B cell (primary cell): ENCODE results near the gene MAGI2. TPM values are rescaled to one million over a fixed set of nuclear protein-coding genes. Genes with fewer than 3 reads are reported as not detected.

Experiments used
- ATAC-seq: fragments of 200-7000 bp; cut with Tn5 transposase; one replicate; pipeline ENCODE4 v1.10.0; 2021; ENCODE audit warnings: low read depth, mild to moderate bottlenecking, moderate number of reproducible peaks, moderate library complexity
- CTCF ChIA-PET: fragments of 350-600 bp; sonication (Branson Sonifier 250); formaldehyde crosslinking; loops from one replicate; lab custom pipeline; 2021; ENCODE audit warnings: antibody characterized with exemption, inconsistent platforms; lab: Charles Lee
- POLR2A ChIA-PET: fragments of 350-600 bp; sonication (Branson Sonifier 250); formaldehyde crosslinking; loops from one replicate; lab custom pipeline; 2021; ENCODE audit warnings: antibody characterized with exemption; lab: Charles Lee
- DNase-seq: peaks from one replicate; pipeline ENCODE4 v3.0.0; 2013
- H2AFZ ChIP-seq: 2 replicates; pipeline ENCODE4 v1.6.1; 2012; ENCODE audit warnings: mild to moderate bottlenecking, low read depth, low read length; ENCODE audit not compliant: insufficient read depth, poor library complexity, severe bottlenecking
- H3K27ac ChIP-seq, 2 donors: 1 replicate in 1 of 2; 2 replicates in 1 of 2; pipeline ENCODE4 v1.5.1; 2012 to 2013; ENCODE audit warnings: low read length in 2 of 2, mild to moderate bottlenecking in 2 of 2, moderate library complexity in 1 of 2
- H3K27me3 ChIP-seq, 4 experiments: fragments of 200-600 bp in 1 of 4; sonication (generic) in 1 of 4; replicated peaks in 1 of 4; 1 replicate in 2 of 4; 2 replicates in 2 of 4; pipeline versions ENCODE4 v1.6.1 to v1.7.0; 2013 to 2016; ENCODE audit warnings: low read length in 3 of 4, mild to moderate bottlenecking in 2 of 4, mixed read lengths in 1 of 4, moderate library complexity in 1 of 4; ENCODE audit not compliant: insufficient read depth in 4 of 4, control insufficient read depth in 3 of 4; ENCODE audit errors: control extremely low read depth in 1 of 4
- H3K36me3 ChIP-seq, 2 experiments: replicated peaks in 1 of 2; 1 replicate in 1 of 2; 2 replicates in 1 of 2; pipeline versions ENCODE4 v1.6.1 to v1.7.1; 2013; ENCODE audit warnings: low read length in 1 of 2; ENCODE audit not compliant: insufficient read depth in 2 of 2, control insufficient read depth in 1 of 2; ENCODE audit errors: control extremely low read depth in 1 of 2, extremely low read depth in 1 of 2
- H3K4me1 ChIP-seq, 2 donors: fragments of 200-600 bp in 1 of 2; sonication (generic) in 1 of 2; 1 replicate in 1 of 2; 2 replicates in 1 of 2; pipeline versions ENCODE4 v1.5.1 to v1.6.1; 2013 to 2017; ENCODE audit warnings: low read length in 2 of 2; ENCODE audit not compliant: control insufficient read depth in 2 of 2, insufficient read depth in 2 of 2
- H3K4me2 ChIP-seq: replicated peaks from 2 replicates; pipeline ENCODE3; 2012; ENCODE audit warnings: mild to moderate bottlenecking, low read depth, low read length; ENCODE audit not compliant: poor library complexity, severe bottlenecking
- H3K4me3 ChIP-seq, 5 experiments: fragments of 200-600 bp in 1 of 5; sonication (generic) in 1 of 5; 1 replicate in 3 of 5; 2 replicates in 2 of 5; pipeline versions ENCODE4 v1.5.1 to v1.7.0; 2011 to 2016; ENCODE audit warnings: low read length in 4 of 5, mild to moderate bottlenecking in 4 of 5, low read depth in 2 of 5, control low read depth in 1 of 5, moderate library complexity in 1 of 5; ENCODE audit not compliant: insufficient read depth in 1 of 5; ENCODE audit errors: control extremely low read depth in 1 of 5, extremely low read depth in 1 of 5
- H3K79me2 ChIP-seq: fragments of 200-600 bp; sonication (generic); one replicate; pipeline ENCODE4 v1.6.0; 2016; ENCODE audit warnings: low read length; ENCODE audit not compliant: control insufficient read depth, insufficient read depth
- H3K9ac ChIP-seq: fragments of 200-600 bp; sonication (generic); 2 replicates; pipeline ENCODE4 v1.6.1; 2017; ENCODE audit warnings: mild to moderate bottlenecking, low read length, moderate library complexity
- H3K9me3 ChIP-seq, 3 donors: one replicate each; pipeline versions ENCODE4 v1.6.1 to v1.7.1; 2013; ENCODE audit warnings: low read length in 2 of 3; ENCODE audit not compliant: control insufficient read depth in 2 of 3, insufficient read depth in 1 of 3; ENCODE audit errors: control extremely low read depth in 1 of 3
- H4K20me1 ChIP-seq: 2 replicates; pipeline ENCODE4 v1.6.0; 2012; ENCODE audit warnings: mild to moderate bottlenecking, low read length; ENCODE audit not compliant: insufficient read depth, control insufficient read depth, poor library complexity, severe bottlenecking
- H3K27ac Mint-ChIP-seq: one replicate; pipeline ENCODE4 v1.8.0; 2021; ENCODE audit warnings: mixed read lengths
- H3K27me3 Mint-ChIP-seq: one replicate; pipeline ENCODE4 v1.8.0; 2021; ENCODE audit warnings: mixed read lengths
- H3K4me1 Mint-ChIP-seq: one replicate; pipeline ENCODE4 v1.8.0; 2021; ENCODE audit warnings: mixed read lengths
- H3K4me3 Mint-ChIP-seq: one replicate; pipeline ENCODE4 v1.8.0; 2021; ENCODE audit warnings: mixed read lengths
- H3K9me3 Mint-ChIP-seq: one replicate; pipeline ENCODE4 v1.8.0; 2022; ENCODE audit warnings: mixed read lengths; ENCODE audit not compliant: insufficient read depth
- CTCF ChIP-seq: fragments of 200-600 bp; IDR thresholded peaks from one replicate; pipeline ENCODE4 v1.8.0; 2022; ENCODE audit warnings: antibody characterized with exemption, mild to moderate bottlenecking
- EZH2 ChIP-seq: IDR thresholded peaks from 2 replicates; pipeline ENCODE4 v1.6.1; 2012; ENCODE audit warnings: borderline replicate concordance, low read depth, mild to moderate bottlenecking, moderate library complexity, low read length; ENCODE audit not compliant: insufficient read depth, poor library complexity, severe bottlenecking
- WGBS: methylation state at CpG from one replicate; pipeline ENCODE4 v1.1.5; 2013; ENCODE audit warnings: missing lambda C conversion rate; ENCODE audit not compliant: insufficient coverage; 5-methylcytosine and 5-hydroxymethylcytosine counted together
- intact Hi-C: fragments of 100-400 bp; cut with micrococcal nuclease; formaldehyde crosslinking; loops from one replicate; pipeline ENCODE4 v1.10.0; 2022
- polyA plus RNA-seq: library from polyadenylated mRNA; depleted of rRNA; stranded (reverse); fragments of >200 nt; gene quantifications from 2 replicates; pipeline ENCODE4 v1.2.3, GENCODE V29; 2012
- total RNA-seq, 2 donors: library from RNA; stranded (reverse); fragments of 120-200 nt in 1 of 2; gene quantifications; 1 replicate in 1 of 2; 2 replicates in 1 of 2; pipeline versions ENCODE4 v1.2.3 to v1.2.4, GENCODE V29; 2013 to 2022

Gene MAGI2
- total and polyA plus RNA-seq, 2 donors (not counting 1 experiment from before 2014, with no cell fraction given): 0.16 to 0.64 TPM

- Histone ChIP-seq H3K4me3 (no peak overlapping the region), H2AFZ (no peak overlapping the region), H3K36me3 (no peaks in the 10 kb centered on the region), H3K27me3 (no peaks in the 10 kb centered on the region), H3K27ac (no peak overlapping the region), H3K79me2 (no peaks in the 10 kb centered on the region), H3K4me2 (no peak overlapping the region), H3K9ac (no peak overlapping the region), H4K20me1 (no peaks in the 10 kb centered on the region), H3K9me3 (no peaks in the 10 kb centered on the region), H3K4me1 (no peaks in the 10 kb centered on the region)
- ATAC-seq (no peak), DNase-seq (no peak)
- no peak overlapping the region for H3K27ac Mint-ChIP-seq
- no peaks in the 10 kb centered on the region for H3K9me3 Mint-ChIP-seq
- ChIA-PET POLR2A (no interaction called here), CTCF (no interaction called here)
- no peaks in the 10 kb centered on the region for H3K27me3 Mint-ChIP-seq
- H3K4me3 Mint-ChIP-seq: no peak overlapping the region
- intact Hi-C loops: no loop called here
- 79% methylated on average over 2 of the region's 2 CpGs for WGBS
- TF ChIP-seq CTCF (no peak), EZH2 (no peak)
- no peaks in the 10 kb centered on the region for H3K4me1 Mint-ChIP-seq
Observed at GRCh38 chr7:79420464-79420863, 33.0 kb downstream of the MAGI2 start.

- DNase-seq (no peak), ATAC-seq (no peak)
- no peak overlapping the region for H3K9ac ChIP-seq
- POLR2A ChIA-PET: no interaction called here
- Mint-ChIP-seq H3K27ac (no peak overlapping the region), H3K27me3 (no peaks in the 10 kb centered on the region), H3K4me1 (no peaks in the 10 kb centered on the region), H3K9me3 (no peaks in the 10 kb centered on the region), H3K4me3 (no peak overlapping the region)
- H3K4me2 ChIP-seq: no peak overlapping the region
- H3K27ac ChIP-seq: no peak overlapping the region
- H3K4me1 ChIP-seq: no peaks in the 10 kb centered on the region
- TF ChIP-seq CTCF (no peak), EZH2 (no peak)
- CTCF ChIA-PET: no interaction called here
- H3K27me3 ChIP-seq: no peaks in the 10 kb centered on the region
- H3K4me3 ChIP-seq: no peak overlapping the region
- intact Hi-C loops: no loop called here
- no peaks in the 10 kb centered on the region for H4K20me1 ChIP-seq
- H2AFZ ChIP-seq: no peak overlapping the region
- H3K9me3 ChIP-seq: no peaks in the 10 kb centered on the region
- no peaks in the 10 kb centered on the region for H3K79me2 ChIP-seq
- no peaks in the 10 kb centered on the region for H3K36me3 ChIP-seq
Observed at GRCh38 chr7:79414910-79415309, 38.6 kb downstream of the MAGI2 start.
